ENCODE results near the gene SLC13A2.

DNA sequence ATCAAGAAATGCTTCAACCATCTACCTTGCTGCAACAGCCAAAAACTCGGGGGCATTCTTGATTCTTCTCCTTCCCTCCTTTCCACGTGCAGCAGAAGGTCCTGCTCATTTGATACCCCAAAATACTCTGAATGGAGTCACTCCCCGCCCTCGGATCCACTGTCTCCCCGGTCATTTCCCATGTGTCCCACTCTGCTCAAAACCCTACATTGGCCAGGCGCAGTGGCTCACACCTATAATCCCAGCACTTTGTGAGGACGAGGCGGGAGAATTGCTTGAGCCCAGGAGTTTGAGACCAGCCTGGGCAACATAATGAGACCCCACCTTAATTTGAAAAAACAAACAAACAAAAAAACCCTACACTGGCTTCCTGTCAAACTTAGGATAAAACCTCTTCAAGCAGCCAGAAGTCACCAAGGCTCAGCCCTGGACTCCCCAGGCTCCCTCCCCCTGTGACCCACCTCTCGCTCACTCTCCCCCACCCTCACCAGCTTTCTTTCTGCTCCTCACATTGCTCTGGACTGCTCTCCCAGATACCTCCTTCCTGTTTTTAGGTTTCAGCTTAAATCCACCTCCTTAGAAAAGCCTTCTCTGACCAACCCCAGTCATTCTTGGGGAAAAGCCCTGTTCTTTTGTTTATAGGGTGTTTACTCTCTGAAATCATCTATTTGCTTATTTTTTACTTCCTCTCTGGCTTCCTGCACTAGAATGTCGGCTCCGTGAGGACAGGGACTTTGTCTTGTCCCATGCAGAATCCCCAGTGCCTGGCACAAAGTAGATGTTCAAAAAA, 2.8 kb downstream of the SLC13A2 start:
- TF ChIP-seq CTCF (tag by site-specific recombination; IDR thresholded peaks at IDR 0.05) (no peak), ZNF223 (tag by site-specific recombination; IDR thresholded peaks at IDR 0.05) (no peak), ZNF530 (tag by site-specific recombination; IDR thresholded peaks at IDR 0.05; ENCODE audit: low read depth) (no peak), ZBTB7A (tag by site-specific recombination; IDR thresholded peaks at IDR 0.05; ENCODE audit: low read depth) (no peak), ZNF335 (tag by site-specific recombination; conservative IDR thresholded peaks at IDR 0.05) (no peak), REST (tag by site-specific recombination; IDR thresholded peaks at IDR 0.05) (no peak), ZNF24 (tag by site-specific recombination; IDR thresholded peaks at IDR 0.05) (no peak), REPIN1 (tag by site-specific recombination; IDR thresholded peaks at IDR 0.05; ENCODE audit: low read depth) (no peak), ZNF785 (tag by site-specific recombination; IDR thresholded peaks at IDR 0.05) (no peak), ZNF202 (tag by site-specific recombination; IDR thresholded peaks at IDR 0.05; ENCODE audit: borderline replicate concordance) (no peak), ZNF23 (tag by site-specific recombination; IDR thresholded peaks at IDR 0.05; ENCODE audit: borderline replicate concordance) (no peak)
- TF ChIP-seq, protein P1, sequence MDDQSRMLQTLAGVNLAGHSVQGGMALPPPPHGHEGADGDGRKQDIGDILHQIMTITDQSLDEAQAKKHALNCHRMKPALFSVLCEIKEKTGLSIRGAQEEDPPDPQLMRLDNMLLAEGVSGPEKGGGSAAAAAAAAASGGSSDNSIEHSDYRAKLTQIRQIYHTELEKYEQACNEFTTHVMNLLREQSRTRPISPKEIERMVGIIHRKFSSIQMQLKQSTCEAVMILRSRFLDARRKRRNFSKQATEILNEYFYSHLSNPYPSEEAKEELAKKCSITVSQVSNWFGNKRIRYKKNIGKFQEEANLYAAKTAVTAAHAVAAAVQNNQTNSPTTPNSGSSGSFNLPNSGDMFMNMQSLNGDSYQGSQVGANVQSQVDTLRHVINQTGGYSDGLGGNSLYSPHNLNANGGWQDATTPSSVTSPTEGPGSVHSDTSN (CRISPR knock-in tag; IDR thresholded peaks at IDR 0.05), result no peak

Measured in HEK293 (cell line).